GM12801 (cell line): ENCODE measurements around the gene ACSF3.

Source experiments
- TF ChIP-seq, protein P1 (sequence below): IDR thresholded peaks from one replicate; pipeline ENCODE4 v1.5.1; 2011; ENCODE audit warnings: control low read depth; ENCODE audit not compliant: insufficient read length; ENCODE audit errors: extremely low read depth

The ACSF3 gene

DNA sequence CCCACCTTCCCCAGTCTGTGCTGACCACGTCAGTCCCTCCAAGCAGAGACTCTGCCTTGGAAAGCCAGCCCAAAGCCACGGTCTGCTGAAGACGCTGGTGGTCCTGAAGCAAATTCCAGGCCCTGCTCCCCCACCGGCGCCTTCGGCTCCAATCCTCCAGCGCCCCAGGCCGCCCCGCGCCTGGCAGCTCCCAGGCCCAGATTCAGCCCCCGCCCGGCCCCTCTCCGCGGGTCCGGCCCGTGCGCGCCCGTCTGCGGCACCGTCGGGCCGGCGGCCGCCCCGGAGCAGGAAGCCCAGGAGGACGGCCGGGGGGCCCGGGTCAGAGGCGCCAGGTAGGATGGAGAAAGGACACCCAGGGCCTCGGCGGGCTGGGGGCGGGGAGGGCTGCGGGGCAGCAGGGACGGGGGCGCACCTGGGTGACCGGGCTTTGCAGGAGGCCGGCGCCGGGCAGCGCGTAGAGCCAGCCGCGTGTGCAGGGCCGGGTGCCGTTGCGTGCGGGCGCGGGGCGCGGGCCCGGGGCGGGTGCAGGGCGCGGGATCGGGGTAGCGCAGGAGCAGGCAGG is 107.3 kb downstream of the ACSF3 start:
- TF ChIP-seq, protein P1, sequence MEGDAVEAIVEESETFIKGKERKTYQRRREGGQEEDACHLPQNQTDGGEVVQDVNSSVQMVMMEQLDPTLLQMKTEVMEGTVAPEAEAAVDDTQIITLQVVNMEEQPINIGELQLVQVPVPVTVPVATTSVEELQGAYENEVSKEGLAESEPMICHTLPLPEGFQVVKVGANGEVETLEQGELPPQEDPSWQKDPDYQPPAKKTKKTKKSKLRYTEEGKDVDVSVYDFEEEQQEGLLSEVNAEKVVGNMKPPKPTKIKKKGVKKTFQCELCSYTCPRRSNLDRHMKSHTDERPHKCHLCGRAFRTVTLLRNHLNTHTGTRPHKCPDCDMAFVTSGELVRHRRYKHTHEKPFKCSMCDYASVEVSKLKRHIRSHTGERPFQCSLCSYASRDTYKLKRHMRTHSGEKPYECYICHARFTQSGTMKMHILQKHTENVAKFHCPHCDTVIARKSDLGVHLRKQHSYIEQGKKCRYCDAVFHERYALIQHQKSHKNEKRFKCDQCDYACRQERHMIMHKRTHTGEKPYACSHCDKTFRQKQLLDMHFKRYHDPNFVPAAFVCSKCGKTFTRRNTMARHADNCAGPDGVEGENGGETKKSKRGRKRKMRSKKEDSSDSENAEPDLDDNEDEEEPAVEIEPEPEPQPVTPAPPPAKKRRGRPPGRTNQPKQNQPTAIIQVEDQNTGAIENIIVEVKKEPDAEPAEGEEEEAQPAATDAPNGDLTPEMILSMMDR: no peak

GRCh38 chr16:89201439-89202377 is 108.1 kb downstream of the ACSF3 start:
- TF ChIP-seq, protein P1: no peak

- TF ChIP-seq, protein P1: no peak
Measured at GRCh38 chr16:89202422-89203215, 109.0 kb downstream of the ACSF3 start.
